Measurements from ENCODE around the gene RGS9BP.

- TF ChIP-seq, protein P1, sequence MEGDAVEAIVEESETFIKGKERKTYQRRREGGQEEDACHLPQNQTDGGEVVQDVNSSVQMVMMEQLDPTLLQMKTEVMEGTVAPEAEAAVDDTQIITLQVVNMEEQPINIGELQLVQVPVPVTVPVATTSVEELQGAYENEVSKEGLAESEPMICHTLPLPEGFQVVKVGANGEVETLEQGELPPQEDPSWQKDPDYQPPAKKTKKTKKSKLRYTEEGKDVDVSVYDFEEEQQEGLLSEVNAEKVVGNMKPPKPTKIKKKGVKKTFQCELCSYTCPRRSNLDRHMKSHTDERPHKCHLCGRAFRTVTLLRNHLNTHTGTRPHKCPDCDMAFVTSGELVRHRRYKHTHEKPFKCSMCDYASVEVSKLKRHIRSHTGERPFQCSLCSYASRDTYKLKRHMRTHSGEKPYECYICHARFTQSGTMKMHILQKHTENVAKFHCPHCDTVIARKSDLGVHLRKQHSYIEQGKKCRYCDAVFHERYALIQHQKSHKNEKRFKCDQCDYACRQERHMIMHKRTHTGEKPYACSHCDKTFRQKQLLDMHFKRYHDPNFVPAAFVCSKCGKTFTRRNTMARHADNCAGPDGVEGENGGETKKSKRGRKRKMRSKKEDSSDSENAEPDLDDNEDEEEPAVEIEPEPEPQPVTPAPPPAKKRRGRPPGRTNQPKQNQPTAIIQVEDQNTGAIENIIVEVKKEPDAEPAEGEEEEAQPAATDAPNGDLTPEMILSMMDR (IDR thresholded peaks at IDR 0.05), result no peak
- TF ChIP-seq POLR2A (IDR thresholded peaks at IDR 0.05), result no peak
- TF ChIP-seq POLR2AphosphoS5 (IDR thresholded peaks at IDR 0.05), result no peak
Measured at GRCh38 chr19:32658527-32658926, 17.1 kb upstream of the RGS9BP start.
